HepG2 (cell line): ENCODE measurements around the gene GNA12. TPM values are rescaled to one million over a fixed set of nuclear protein-coding genes. Genes with fewer than 3 reads are reported as not detected.

Source experiments
- AGO1 ChIP-seq: fragments of 200-400 bp; formaldehyde crosslinking; IDR thresholded peaks from 2 replicates; pipeline ENCODE4 v1.6.1; 2017; ENCODE audit warnings: mild to moderate bottlenecking, low read depth, low read length, moderate library complexity; ENCODE audit not compliant: poor library complexity, severe bottlenecking
- ARID5B ChIP-seq: IDR thresholded peaks from 2 replicates; pipeline ENCODE4 v1.4.0; 2020; ENCODE audit warnings: mild to moderate bottlenecking, missing genetic modification reagents
- CHD2 ChIP-seq: IDR thresholded peaks from 2 replicates; pipeline ENCODE4 v1.6.1; 2011; ENCODE audit warnings: low read depth, low read length, improper control_type of control experiment
- GABPB1 ChIP-seq: IDR thresholded peaks from 2 replicates; pipeline ENCODE4 v1.6.1; 2016; ENCODE audit warnings: mild to moderate bottlenecking, missing genetic modification reagents, moderate library complexity, missing compliant biosample characterization
- HIVEP1 ChIP-seq: sonication (generic); formaldehyde crosslinking; IDR thresholded peaks from 2 replicates; pipeline ENCODE4 v1.4.0; 2020; ENCODE audit warnings: mild to moderate bottlenecking, missing genetic modification reagents
- NFIB ChIP-seq: sonication (generic); formaldehyde crosslinking; IDR thresholded peaks from 2 replicates; pipeline ENCODE4 v1.9.0; 2021; ENCODE audit warnings: missing genetic modification reagents, mild to moderate bottlenecking, borderline replicate concordance
- TFE3 ChIP-seq: IDR thresholded peaks from 2 replicates; pipeline ENCODE4 v1.6.1; 2016
- ZBTB10 ChIP-seq: sonication (generic); formaldehyde crosslinking; IDR thresholded peaks from 2 replicates; pipeline ENCODE4 v1.4.0; 2020; ENCODE audit warnings: missing genetic modification reagents, borderline replicate concordance
- ZC3H4 ChIP-seq: sonication (generic); formaldehyde crosslinking; IDR thresholded peaks from 2 replicates; pipeline ENCODE4 v1.4.0; 2020; ENCODE audit warnings: missing genetic modification reagents, borderline replicate concordance
- ZMYM4 ChIP-seq: sonication (generic); formaldehyde crosslinking; IDR thresholded peaks from 2 replicates; pipeline ENCODE4 v1.8.1; 2023; ENCODE audit warnings: mild to moderate bottlenecking, missing genetic modification reagents
- ZNF251 ChIP-seq: sonication (generic); formaldehyde crosslinking; IDR thresholded peaks from 2 replicates; pipeline ENCODE4 v1.9.0; 2021; ENCODE audit warnings: mild to moderate bottlenecking, missing genetic modification reagents
- ZNF280B ChIP-seq: sonication (generic); formaldehyde crosslinking; IDR thresholded peaks from 2 replicates; pipeline ENCODE4 v1.5.0; 2020; ENCODE audit warnings: missing genetic modification reagents, mild to moderate bottlenecking, borderline replicate concordance
- ZNF503 ChIP-seq: sonication (generic); formaldehyde crosslinking; IDR thresholded peaks from 2 replicates; pipeline ENCODE4 v1.4.0; 2020; ENCODE audit warnings: missing genetic modification reagents
- ZNF772 ChIP-seq: sonication (generic); formaldehyde crosslinking; IDR thresholded peaks from 2 replicates; pipeline ENCODE4 v1.5.0; 2020; ENCODE audit warnings: mild to moderate bottlenecking, missing genetic modification reagents
- polyA plus RNA-seq, 8 experiments: library from polyadenylated mRNA; depleted of rRNA in 3 of 8; stranded (reverse) in 7 of 8; unstranded in 1 of 8; fragments of >200 nt; fragmentation: Illumina TruSeq in 4 of 8; extraction: Trizol in 4 of 8; gene quantifications; 2 replicates each; pipeline versions ENCODE4 v1.2.1 to v1.2.3, GENCODE V29; 2011 to 2016; ENCODE audit warnings: low read depth in 4 of 8, missing spikeins in 1 of 8, mixed read lengths in 1 of 8; ENCODE audit not compliant: insufficient read depth in 1 of 8
- total RNA-seq, 5 experiments: library from RNA; depleted of rRNA; stranded (reverse); fragments of >200 nt; fragmentation: Illumina TruSeq; extraction: Trizol; gene quantifications; 2 replicates each; pipeline ENCODE4 v1.2.3, GENCODE V29; 2016; ENCODE audit warnings: low read depth in 1 of 5

The GNA12 gene
- total and polyA plus RNA-seq, 2 of the 13 experiments (the other 11 are each of a cell fraction or from before 2014, with no cell fraction given): 16.2 to 50.9 TPM

- TF ChIP-seq ARID5B (CRISPR knock-in tag): no peak
- TF ChIP-seq ZMYM4 (CRISPR knock-in tag): no peak
- TF ChIP-seq ZNF280B (CRISPR knock-in tag): no peak
- TF ChIP-seq ZNF772 (CRISPR knock-in tag): no peak
- no peak for TF ChIP-seq ZC3H4 (CRISPR knock-in tag)
- no peak for TF ChIP-seq NFIB (CRISPR knock-in tag)
- TF ChIP-seq ZBTB10: no peak
- TF ChIP-seq CHD2: no peak
- peak; percentile 24; the same call in 1 of the 2 replicates for TF ChIP-seq GABPB1
- no peak for TF ChIP-seq AGO1
- TF ChIP-seq HIVEP1: no peak
- no peak for TF ChIP-seq ZNF503 (CRISPR knock-in tag)
- TF ChIP-seq TFE3 (CRISPR knock-in tag): no peak
- no peak for TF ChIP-seq ZNF251
Measured at GRCh38 chr7:2810682-2811415, 33.3 kb downstream of the GNA12 start (continued).
